ENCODE measurements around the gene ADCY4.

- TF ChIP-seq ZNF384 (IDR thresholded peaks at IDR 0.05) (no peak), BHLHE40 (IDR thresholded peaks at IDR 0.05; ENCODE audit: borderline replicate concordance) (no peak), HDGF (IDR thresholded peaks at IDR 0.05; ENCODE audit: borderline replicate concordance) (no peak), ARNT (IDR thresholded peaks at IDR 0.05) (no peak), TARDBP (IDR thresholded peaks at IDR 0.05) (no peak), SP1 (IDR thresholded peaks at IDR 0.05) (no peak), FOXK2 (IDR thresholded peaks at IDR 0.05) (no peak), FOXM1 (IDR thresholded peaks at IDR 0.05; ENCODE audit: borderline replicate concordance) (no peak), CTBP1 (IDR thresholded peaks at IDR 0.05; ENCODE audit: borderline replicate concordance) (no peak)
These were observed 4.6 kb upstream of the ADCY4 start, which contains the start of gene RIPK3 for GRCh38 chr14:24339284-24340151.

All from HEK293T (cell line).